ENCODE results near the gene PTPRE. TPM values are rescaled to one million over a fixed set of nuclear protein-coding genes. Genes with fewer than 3 reads are reported as not detected.
A peak's percentile ranks its signal among the peaks of the same experiment; 100 is the strongest.

The PTPRE gene
- total RNA-seq, 2 experiments from 2014 or later = 26.8 to 37.3 TPM

DNA sequence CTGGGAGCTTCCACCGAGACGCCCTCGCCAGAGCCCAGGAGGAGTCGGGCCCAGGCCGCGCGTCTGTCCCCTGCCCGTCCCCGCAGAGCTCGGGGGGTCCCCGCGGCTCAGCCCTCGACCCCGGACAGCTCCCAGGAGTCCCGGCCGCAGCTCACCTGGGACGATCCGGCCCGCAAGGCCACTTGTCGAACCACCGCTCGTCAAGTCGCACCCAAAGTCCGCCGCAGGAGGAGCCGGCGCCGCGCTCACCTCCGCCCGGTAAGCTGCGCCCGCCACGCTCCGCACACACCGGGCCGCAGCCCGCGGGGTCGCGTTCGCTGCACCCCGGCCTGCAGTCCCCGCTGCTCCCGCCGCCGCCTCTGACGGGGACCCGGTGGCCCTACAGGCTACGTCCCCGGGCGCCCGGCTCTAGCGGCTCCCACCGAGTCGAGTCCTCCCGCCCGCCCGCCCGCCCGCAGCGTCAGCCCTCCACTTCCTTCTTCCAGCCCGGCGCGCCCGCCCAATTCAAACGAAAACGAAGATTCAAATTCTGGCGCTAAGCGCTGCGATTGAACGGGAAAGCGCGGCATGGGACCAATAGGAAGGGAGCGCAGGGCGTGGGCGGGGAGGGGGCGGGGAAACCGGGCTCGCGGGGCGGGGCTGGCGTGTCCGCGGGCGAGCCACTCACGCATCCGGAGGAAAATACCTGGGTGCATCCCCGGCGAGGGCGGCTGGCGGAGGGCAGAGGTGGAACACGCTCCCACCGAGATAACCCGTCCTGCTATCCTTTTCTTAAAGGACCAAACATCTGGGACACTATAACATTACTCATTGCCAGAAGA, 219.3 kb downstream of the PTPRE start, which contains the start of gene MKI67:
Gene MKI67 (minus strand): TSS at position 480 of the 821 bp plus-strand sequence. CDS start 756 bp downstream, outside the sequence.
- H3K9me3 Mint-ChIP-seq = no peaks in the 10 kb centered on the region
- DNase-seq (peak; percentile 88), ATAC-seq (ENCODE audit: low read depth) (peak; percentile 93)
- H3K27ac Mint-ChIP-seq = peak within 1 kb of the TSS; percentile 95
- POLR2A ChIA-PET = interaction anchor here (0.5 to 3.1 kb wide), 19 partner anchors 11 to 86 kb away, joined by 3 to 28 read pairs (median 5); no protein-coding TSS in a partner anchor
- H3K27me3 Mint-ChIP-seq = peaks cover 11% of the 10 kb centered on the region
- peak within 1 kb of the TSS; percentile 99 for H3K4me3 Mint-ChIP-seq
- H3K4me1 Mint-ChIP-seq = peaks cover 34% of the 10 kb centered on the region
- H3K36me3 Mint-ChIP-seq = peaks cover 36% of the 10 kb centered on the region

DNA sequence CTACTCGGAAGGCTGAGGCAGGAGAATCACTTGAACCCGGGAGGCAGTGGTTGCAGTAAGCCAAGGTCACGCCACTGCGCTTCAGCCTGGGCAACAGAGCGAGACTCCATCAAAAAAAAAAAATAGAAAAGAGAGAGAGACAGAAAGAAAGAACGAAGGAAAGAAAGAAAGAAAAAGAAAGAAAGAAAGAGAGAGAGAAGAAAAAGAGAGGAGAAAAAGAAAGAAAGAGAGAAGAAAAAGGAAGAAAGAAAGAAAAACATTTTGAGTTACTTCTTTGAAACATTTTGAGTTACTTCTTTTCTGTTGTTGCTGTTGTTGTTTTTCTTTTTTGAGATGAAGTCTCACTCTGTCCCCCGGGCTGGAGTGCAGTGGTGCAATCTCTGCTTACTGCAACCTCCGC, 221.7 kb downstream of the PTPRE start:
- Mint-ChIP-seq H3K27me3 (peaks cover 26% of the 10 kb centered on the region), H3K36me3 (peaks cover 22% of the 10 kb centered on the region), H3K4me3 (no peak overlapping the region), H3K4me1 (peaks cover 19% of the 10 kb centered on the region), H3K27ac (no peak overlapping the region), H3K9me3 (no peaks in the 10 kb centered on the region)
- no peak for DNase-seq
- no peak for ATAC-seq (ENCODE audit: low read depth)
- POLR2A ChIA-PET = no interaction called here

- POLR2A ChIA-PET = interaction anchor here (0.6 to 1.3 kb wide), 3 partner anchors 15 to 68 kb away, joined by 3 to 8 read pairs (median 3); no protein-coding TSS in a partner anchor
- DNase-seq = no peak
- no peak for ATAC-seq (ENCODE audit: low read depth)
- Mint-ChIP-seq H3K36me3 (peaks cover 7% of the 10 kb centered on the region), H3K27ac (no peak overlapping the region), H3K9me3 (no peaks in the 10 kb centered on the region), H3K4me1 (peaks cover 8% of the 10 kb centered on the region), H3K4me3 (no peak overlapping the region), H3K27me3 (peaks cover 31% of the 10 kb centered on the region)
Observed at GRCh38 chr10:128130051-128130450, 223.1 kb downstream of the PTPRE start.

Other genes with a start within 250 kb of the PTPRE start
- gene FOXI2, start 169.9 kb upstream of the PTPRE start, total RNA-seq = not detected
- not detected for gene CLRN3, start 14.2 kb upstream of the PTPRE start, total RNA-seq
- gene MKI67, start 219.3 kb downstream of the PTPRE start, total RNA-seq = 100 to 1,000 TPM; 256 to 280 TPM